BE2C (cell line): Measurements from ENCODE around the gene LRTM2.

ENCODE experiments used
- DNase-seq: peaks from one replicate; pipeline ENCODE4 v3.0.0-alpha.2; 2020
- H3K27me3 ChIP-seq: fragments of 250-450 bp; sonication (Bioruptor Pico); 2 replicates; pipeline ENCODE4 v1.5.1; 2020; ENCODE audit warnings: mild to moderate bottlenecking
- H3K36me3 ChIP-seq: fragments of 250-450 bp; sonication (Bioruptor Pico); 2 replicates; pipeline ENCODE4 v1.5.1; 2020; ENCODE audit warnings: mild to moderate bottlenecking
- H3K4me1 ChIP-seq: fragments of 250-450 bp; sonication (Bioruptor Pico); 2 replicates; pipeline ENCODE4 v1.5.1; 2020
- H3K4me3 ChIP-seq: 2 replicates; pipeline ENCODE4 v1.5.1; 2011; ENCODE audit warnings: low read depth, low read length
- H3K9me3 ChIP-seq: fragments of 250-450 bp; sonication (Bioruptor Pico); 2 replicates; pipeline ENCODE4 v1.5.1; 2020
- TF ChIP-seq, protein P1 (sequence below): IDR thresholded peaks from 2 replicates; pipeline ENCODE4 v1.5.1; 2012; ENCODE audit warnings: mild to moderate bottlenecking, low read depth, low read length

Gene LRTM2

DNA sequence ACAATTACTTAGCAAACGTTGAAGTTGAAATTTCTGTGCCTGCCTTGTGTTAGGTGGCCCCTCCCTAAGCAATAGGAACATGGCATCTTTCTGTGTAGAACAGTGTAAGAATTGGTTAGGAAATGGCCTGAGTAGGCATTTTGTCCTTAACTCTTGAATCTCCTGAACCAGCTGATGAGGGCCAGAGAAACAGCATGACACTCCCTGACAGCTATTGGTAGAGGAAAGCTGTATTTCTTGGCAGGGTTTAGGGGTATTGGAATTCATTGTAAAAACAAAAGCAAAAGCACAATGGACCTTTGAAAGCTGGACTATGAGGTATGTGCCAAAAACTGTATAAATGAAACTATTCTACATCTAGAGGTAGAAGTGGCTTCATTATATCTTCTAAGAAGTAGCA lies 40.6 kb upstream of the LRTM2 start:
- no peak for DNase-seq
- peaks cover 11% of the 10 kb centered on the region for H3K4me1 ChIP-seq
- no peaks in the 10 kb centered on the region for H3K27me3 ChIP-seq
- peaks cover 21% of the 10 kb centered on the region for H3K36me3 ChIP-seq
- no peak overlapping the region for H3K4me3 ChIP-seq
- no peaks in the 10 kb centered on the region for H3K9me3 ChIP-seq
- TF ChIP-seq, protein P1, sequence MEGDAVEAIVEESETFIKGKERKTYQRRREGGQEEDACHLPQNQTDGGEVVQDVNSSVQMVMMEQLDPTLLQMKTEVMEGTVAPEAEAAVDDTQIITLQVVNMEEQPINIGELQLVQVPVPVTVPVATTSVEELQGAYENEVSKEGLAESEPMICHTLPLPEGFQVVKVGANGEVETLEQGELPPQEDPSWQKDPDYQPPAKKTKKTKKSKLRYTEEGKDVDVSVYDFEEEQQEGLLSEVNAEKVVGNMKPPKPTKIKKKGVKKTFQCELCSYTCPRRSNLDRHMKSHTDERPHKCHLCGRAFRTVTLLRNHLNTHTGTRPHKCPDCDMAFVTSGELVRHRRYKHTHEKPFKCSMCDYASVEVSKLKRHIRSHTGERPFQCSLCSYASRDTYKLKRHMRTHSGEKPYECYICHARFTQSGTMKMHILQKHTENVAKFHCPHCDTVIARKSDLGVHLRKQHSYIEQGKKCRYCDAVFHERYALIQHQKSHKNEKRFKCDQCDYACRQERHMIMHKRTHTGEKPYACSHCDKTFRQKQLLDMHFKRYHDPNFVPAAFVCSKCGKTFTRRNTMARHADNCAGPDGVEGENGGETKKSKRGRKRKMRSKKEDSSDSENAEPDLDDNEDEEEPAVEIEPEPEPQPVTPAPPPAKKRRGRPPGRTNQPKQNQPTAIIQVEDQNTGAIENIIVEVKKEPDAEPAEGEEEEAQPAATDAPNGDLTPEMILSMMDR = no peak

DNA sequence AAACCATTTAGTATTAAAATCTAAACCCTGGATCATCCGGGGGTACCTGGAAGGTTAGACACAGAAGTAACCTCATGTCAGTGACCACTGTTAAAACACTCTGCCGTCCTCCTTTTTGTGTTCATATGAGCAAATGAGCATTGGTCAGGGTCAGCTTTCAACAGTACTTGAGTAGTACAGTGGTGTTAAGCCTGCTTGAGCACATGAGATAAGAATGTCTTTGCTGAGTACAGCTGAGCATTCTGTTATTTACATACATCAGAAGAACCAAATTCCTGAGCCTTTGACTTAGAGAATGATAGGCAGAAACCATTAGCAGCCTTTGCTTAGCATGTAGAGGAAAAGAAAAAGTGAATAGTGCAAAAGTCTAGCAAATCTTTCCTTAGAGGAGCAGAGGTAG lies 38.6 kb upstream of the LRTM2 start:
- Histone ChIP-seq H3K4me1 (peaks cover 3% of the 10 kb centered on the region), H3K27me3 (no peaks in the 10 kb centered on the region), H3K36me3 (peaks cover 28% of the 10 kb centered on the region), H3K4me3 (no peak overlapping the region), H3K9me3 (no peaks in the 10 kb centered on the region)
- no peak for DNase-seq
- TF ChIP-seq, protein P1 = no peak

DNA sequence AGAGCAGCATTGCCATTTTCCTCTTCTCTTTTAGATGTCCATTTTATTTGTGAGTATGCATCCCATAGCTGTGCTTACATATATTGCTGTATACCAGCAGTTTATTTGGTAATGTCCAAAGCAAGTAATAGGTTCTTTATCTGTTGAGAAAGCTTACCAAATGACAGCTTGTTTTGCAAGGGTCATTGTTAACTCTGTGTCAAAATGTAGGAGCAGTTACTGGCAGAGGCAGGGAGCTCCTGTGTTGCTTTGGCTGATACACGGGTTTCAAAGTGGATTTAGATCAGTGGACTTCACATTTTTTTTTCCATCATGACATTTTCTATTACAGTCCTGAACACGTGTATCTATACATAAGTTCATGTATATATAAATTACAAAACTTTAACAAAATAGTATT lies 38.1 kb upstream of the LRTM2 start:
- TF ChIP-seq, protein P1 = no peak
- peaks cover 32% of the 10 kb centered on the region for H3K36me3 ChIP-seq
- H3K4me3 ChIP-seq = no peak overlapping the region
- no peaks in the 10 kb centered on the region for H3K4me1 ChIP-seq
- DNase-seq = no peak
- H3K27me3 ChIP-seq = no peaks in the 10 kb centered on the region
- no peaks in the 10 kb centered on the region for H3K9me3 ChIP-seq

- no peak overlapping the region for H3K4me3 ChIP-seq
- H3K27me3 ChIP-seq = no peaks in the 10 kb centered on the region
- TF ChIP-seq, protein P1 = no peak
- no peaks in the 10 kb centered on the region for H3K9me3 ChIP-seq
- DNase-seq = no peak
- peaks cover 21% of the 10 kb centered on the region for H3K36me3 ChIP-seq
- H3K4me1 ChIP-seq = peaks cover 6% of the 10 kb centered on the region; the same call in 1 of the 2 replicates
Observed at GRCh38 chr12:1787714-1788113, 32.7 kb upstream of the LRTM2 start.

DNA sequence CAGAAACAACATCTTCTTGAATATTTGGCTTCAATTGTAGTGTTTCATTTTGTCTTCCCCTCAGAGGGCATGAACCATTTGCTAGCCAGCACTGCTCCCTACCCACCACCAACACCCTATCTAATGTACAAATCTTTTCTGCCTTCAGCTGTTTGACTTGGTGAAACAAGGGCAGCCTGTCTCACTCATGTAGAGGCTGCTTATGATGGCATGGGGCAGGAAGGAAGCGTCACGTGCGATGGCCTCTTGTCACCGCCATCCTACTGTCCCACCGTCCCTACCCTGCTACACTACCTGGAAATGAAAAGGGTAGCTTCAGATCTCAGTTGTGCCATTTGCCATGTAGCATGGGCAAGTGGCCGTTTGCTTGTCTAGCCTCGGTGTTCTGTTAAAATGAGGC lies 29.9 kb upstream of the LRTM2 start:
- TF ChIP-seq, protein P1 = no peak
- no peaks in the 10 kb centered on the region for H3K9me3 ChIP-seq
- no peak for DNase-seq
- no peak overlapping the region for H3K4me3 ChIP-seq
- H3K36me3 ChIP-seq = peaks cover 14% of the 10 kb centered on the region
- peaks cover 6% of the 10 kb centered on the region; the same call in 1 of the 2 replicates for H3K4me1 ChIP-seq
- no peaks in the 10 kb centered on the region for H3K27me3 ChIP-seq

DNA sequence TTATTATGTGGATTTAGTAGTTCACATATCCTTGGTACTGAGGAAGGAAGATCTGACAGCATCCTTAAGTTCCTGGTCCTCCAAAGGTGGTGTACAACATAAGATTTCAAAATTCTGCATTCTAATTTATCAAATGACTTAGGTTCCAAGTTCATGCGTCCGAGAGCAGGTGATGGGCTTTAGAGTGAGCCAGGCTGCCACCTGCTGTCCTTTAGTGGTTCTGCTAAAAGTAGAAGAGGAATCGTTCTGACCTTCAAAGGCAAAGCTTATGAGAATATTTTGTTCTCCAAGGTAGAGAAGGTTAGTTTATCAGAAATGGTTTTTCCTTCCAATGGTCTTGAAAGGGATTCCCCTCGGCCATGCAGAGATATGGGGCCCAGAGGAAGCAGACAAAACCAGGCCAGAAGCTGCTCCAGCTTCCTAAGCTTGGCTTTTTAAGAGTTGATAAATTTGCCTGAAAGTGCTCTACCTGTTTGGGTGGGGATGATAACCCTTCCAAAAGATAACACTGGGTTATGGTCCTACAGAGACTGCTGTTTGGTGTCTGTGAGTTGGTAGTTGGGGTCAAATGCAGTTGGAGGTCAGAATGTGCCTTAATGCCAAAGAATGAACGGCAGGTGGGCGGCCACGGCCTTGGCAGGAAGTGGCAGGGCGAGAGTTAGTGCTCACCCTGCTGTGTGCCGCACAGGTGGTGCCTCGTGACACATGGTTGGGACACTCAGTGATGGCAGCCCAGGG lies 29.1 kb upstream of the LRTM2 start:
- Histone ChIP-seq H3K9me3 (no peaks in the 10 kb centered on the region), H3K36me3 (peaks cover 7% of the 10 kb centered on the region), H3K4me1 (peaks cover 6% of the 10 kb centered on the region; the same call in 1 of the 2 replicates), H3K27me3 (no peaks in the 10 kb centered on the region), H3K4me3 (no peak overlapping the region)
- TF ChIP-seq, protein P1 = peak; percentile 95
- peak; percentile 71 for DNase-seq
